NOMO-1 treated with DMSO at 0.1 percent for 48 hours (cell line): ENCODE data around the gene HMG20B.

Experiments
- DNase-seq: peaks from one replicate; lab custom pipeline; 2025; ENCODE audit not compliant: unreplicated experiment; lab: John Stamatoyannopoulos, UW

Gene HMG20B

GRCh38 chr19:3536429-3537100 lies 36.2 kb upstream of the HMG20B start:
- DNase-seq, result no peak

GRCh38 chr19:3537101-3537437 lies 35.7 kb upstream of the HMG20B start:
- no peak for DNase-seq

DNA sequence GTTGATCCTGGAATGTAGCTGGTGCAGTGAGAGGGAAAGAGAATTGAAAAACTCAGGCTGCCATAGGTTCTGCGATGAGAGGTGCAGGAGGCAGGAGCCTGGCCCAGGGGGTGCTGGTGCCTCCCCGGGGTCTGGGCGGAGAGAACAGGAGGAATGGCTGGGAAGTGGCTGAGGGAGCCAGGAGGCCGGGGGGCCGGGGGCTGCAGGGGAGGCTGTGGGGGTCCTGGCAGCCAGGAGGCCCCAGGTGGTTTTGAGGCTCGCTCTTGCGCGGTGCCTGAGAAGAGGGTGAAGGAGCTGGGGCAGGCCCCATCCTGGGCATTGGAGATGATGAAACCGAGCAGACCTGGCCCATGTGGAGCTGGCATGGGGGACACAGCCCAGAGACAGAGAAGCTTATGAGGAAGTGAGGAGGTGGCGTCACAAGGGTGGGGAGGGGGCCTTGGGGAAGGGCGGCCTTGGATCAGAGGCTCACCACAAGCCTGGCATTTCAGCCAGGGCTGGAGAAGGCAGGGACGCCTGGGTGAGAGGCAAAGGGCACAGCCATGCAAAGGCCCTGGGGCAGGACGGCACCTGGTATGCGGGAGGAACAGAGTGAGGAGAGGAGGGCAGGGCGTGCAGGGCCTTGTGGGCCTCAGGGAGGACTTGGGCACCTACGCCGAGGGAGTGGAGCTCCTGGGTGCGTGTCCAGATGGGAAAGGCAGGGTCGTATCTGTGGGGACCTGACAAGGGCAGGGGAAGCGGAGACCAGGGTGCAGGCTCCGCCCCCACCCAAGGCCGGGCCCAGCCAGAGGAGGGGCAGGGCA lies 35.1 kb upstream of the HMG20B start:
- DNase-seq, result no peak

DNA sequence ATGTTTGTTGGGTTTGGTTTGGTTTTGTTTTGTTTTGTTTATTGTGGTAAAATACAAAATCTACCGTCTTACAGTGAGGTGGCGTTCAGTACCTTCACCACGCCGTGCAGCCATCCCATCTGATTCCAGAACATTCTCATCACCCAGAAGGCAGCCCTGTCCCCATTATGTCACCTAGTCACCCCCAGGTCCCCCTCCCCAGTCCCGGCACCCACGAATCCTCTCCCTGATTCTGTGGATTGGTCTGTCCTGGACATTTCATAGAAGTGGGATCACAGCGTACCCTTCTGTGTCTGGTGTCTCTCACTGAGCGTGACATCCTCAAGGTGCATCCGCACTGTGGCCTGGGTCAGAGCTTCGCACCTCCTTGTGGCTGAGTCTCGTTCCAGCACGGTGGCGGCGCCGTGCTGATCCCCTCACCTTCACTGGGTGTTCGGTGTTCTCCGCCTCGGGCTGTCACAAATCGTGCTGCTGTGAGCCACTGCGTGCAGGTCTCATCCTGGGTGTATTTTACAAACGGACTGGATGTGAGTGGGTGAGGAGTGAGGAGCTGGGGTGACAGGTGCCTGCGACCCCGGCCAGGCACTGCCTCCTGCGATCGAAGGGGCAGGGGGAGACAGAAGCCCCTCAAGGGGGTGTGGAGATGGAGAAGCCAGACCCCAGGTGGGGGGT lies 34.4 kb upstream of the HMG20B start:
- DNase-seq, result no peak

GRCh38 chr19:3538965-3539755 lies 33.6 kb upstream of the HMG20B start, which contains the start of gene TEKTIP1:
TEKTIP1 (plus strand) TSS chr19:3539174; CDS start chr19:3539178, 4 bp downstream.
- DNase-seq, result no peak

GRCh38 chr19:3539756-3540118 lies 33.0 kb upstream of the HMG20B start:
- DNase-seq, result no peak

DNA sequence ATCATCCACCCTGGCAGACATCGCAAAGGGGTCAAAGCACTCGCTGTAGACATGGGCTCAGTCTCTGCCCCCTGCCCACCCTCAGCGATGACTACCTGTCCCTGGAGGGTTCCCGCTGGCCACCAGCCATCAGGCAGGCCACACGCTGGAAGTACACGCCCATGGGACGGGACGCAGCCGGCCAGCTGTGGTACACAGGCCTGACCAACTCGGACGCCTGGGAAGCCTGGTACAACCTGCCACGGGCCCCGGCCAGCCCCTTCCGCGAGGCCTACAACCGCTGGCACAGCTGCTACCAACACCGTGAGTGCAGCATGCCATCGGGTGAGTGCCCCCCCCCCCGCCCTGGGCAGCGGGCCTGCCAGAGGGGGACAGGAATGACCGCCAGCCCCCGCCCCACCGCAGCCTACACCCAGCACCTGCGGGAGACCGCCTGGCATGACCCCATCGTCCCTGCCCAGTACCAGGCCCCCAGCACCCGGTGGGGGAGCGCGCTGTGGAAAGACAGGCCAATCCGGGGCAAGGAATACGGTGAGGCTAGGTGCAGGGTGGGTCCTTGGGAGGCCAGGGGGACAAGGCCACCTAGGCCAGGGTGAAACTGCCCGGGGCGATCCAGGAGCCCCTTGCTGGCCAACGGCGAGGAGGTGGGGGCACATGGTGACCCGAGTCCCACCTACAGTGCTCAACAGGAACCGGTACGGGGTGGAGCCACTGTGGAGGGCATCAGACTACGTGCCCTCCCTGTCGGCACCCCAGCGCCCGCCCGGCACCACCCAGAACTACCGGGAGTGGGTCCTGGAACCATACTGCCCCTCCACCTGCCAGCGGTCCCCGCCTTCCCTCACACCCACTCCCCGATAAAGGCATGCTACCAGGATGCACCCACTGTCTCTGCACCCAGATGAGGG lies 29.3 kb upstream of the HMG20B start:
- no peak for DNase-seq

DNA sequence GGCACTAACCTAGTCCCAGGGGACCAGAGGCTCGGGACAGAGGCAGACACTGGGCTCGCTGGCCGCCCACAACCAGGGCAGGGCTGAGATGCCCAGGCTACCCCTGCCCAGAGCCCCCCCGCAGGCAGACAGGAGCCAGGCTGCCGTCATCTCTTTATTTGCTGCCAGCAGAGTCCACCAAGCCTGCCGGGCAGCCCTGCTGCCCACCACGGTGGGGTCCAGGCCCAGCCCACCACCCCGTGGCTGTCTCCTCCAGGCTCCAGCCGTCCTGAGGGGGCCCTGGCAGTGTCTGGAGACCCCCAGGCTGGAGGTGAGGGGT lies 28.7 kb upstream of the HMG20B start:
- DNase-seq, result no peak

GRCh38 chr19:3544742-3545668 lies 27.7 kb upstream of the HMG20B start:
- peak; percentile 40 for DNase-seq

- no peak for DNase-seq
Observed at GRCh38 chr19:3545669-3546034, 27.1 kb upstream of the HMG20B start.

DNA sequence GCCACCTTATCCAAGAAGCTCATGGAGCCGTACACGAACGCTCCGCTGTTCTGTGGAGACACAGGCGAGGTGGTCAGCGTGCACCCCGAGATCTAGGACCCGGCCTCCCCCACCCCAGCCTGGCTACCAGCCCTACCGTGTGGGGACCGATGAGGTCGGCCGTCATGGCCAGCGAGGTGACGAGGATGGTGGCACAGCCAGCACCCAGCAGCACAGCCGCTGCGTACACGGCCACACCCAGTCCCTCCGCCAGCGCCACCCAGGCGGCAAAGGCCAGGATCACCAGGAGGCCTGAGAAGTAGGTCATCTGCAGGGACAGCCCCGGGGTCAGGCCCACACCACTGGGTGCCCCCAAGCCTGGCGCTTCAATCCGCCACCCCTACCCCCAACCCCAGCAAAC lies 26.6 kb upstream of the HMG20B start:
- DNase-seq, result no peak

DNA sequence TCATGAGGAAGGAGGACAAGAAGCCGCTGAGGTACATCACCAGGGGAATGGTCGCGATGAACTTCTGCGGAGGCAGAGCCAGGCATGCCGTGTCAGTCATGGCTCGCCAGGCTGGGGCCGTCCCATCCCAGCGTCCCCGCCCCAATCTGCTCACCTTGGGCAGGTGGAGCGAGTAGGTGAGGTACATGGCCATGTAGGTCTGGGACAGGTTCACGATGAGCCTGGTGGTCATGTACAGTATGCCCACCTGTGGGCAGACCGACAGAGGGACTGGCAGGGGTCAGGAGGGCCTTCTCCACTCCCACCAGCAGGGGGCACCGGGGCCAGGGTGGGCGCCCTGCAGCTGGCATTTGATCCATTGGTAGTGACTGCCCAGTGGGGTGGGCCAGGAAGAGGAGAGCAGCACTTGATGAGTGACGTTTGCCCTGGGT lies 25.4 kb upstream of the HMG20B start:
- DNase-seq, result no peak

- no peak for DNase-seq
Observed at GRCh38 chr19:3547767-3548282, 24.9 kb upstream of the HMG20B start.

DNA sequence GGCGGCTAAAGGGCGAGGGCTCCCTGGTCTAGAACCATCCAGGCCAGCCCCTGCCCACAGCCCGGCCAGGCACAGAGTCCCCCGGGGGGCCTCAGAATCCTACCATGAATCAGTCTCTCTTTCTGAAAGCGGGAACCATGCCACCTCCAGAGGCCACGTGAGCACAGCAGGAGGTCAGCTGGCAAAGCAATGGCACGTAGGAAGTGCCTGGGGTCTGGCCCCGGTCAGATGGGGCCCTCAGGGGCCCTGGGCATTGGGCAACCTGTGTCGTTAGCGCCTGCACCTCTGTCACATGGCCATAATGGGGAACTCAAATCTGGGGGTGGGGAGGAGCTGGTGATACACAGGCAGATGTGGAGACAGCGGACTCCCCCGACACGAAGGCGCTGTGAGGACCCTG lies 24.1 kb upstream of the HMG20B start:
- DNase-seq, result peak; percentile 82

GRCh38 chr19:3549816-3550215 lies 22.9 kb upstream of the HMG20B start:
- DNase-seq, result no peak

DNA sequence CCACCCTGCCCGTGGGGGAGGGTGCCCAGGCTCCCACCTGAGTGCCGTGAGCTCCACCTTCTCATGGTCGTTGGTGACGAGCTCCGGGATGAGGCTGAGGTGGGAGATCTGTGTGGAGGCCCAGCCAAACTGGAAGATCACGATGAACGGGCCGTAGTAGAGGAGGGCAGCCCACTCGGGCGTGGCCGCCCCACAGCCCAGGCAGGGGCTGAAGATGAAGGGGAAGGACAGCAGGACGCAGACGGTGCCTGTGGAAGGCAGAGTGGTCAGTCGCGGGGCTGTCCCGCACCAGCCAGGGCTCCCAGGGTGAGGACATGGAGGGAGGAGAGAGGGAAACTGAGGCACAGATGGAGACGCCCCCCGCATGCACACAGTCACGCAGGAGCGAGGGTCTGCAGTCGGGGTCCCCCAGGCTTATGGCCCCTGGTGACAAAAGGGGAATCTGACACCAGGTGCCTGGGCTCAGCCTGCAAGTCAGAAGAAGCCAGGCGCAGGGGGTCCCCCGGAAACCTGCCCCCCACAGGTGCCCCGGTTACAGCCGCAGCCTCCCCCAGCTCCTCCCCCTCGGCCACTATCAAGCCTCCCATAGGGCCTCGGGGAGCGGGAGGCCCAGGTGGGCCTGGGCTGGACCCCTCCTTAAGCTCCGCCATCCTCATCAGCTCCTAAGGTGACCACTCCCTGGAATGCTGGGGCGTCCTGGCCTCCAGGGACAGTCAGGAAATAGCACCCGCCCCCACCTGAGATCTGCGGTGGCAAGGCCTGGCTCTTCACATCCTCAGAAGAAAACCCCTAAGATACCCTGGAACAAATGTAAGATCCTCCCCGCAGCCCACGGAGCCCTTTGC lies 21.6 kb upstream of the HMG20B start:
- DNase-seq, result no peak

- no peak for DNase-seq
Observed at GRCh38 chr19:3551792-3552095, 21.0 kb upstream of the HMG20B start.

GRCh38 chr19:3554254-3555083 lies 18.3 kb upstream of the HMG20B start:
- DNase-seq, result no peak
